NCI-H187 treated with DMSO at 0.1 percent for 48 hours (cell line): ENCODE results near the gene PCDHB5.
"Not testable (repeated sequence)": the region's sequence is repeated elsewhere in the genome, so short reads cannot be mapped to it uniquely, and the experiment has no call there.

Experiments used
- DNase-seq: peaks from one replicate; lab custom pipeline; 2025; lab: John Stamatoyannopoulos, UW

PCDHB5 gene

DNA sequence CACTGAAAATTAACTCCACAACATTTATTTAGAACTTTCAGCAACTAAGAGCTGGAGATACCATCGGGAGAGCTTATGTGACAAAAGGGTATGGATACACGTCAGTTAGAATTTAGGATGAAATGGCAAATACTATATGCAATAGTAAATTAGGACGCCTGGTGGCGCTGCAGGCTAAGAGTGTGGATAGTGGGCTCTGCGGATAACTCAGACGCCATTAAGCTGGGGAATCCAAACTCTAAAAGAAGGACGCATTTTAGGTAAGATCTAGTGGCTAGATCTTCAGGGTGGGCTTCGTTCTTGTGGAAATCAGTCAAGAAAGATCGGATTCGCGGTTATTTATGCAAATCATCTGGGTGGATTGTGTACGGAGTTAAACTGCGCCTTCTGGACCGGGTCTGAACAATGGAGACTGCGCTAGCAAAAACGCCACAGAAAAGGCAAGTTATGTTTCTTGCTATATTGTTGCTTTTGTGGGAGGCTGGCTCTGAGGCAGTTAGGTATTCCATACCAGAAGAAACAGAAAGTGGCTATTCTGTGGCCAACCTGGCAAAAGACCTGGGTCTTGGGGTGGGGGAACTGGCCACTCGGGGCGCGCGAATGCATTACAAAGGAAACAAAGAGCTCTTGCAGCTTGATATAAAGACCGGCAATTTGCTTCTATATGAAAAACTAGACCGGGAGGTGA lies at the start of gene PCDHB5:
TSS of gene PCDHB5 (plus strand) at position 177 of the 688 bp plus-strand sequence. CDS start at position 406, 229 bp downstream.
- no peak for DNase-seq

DNA sequence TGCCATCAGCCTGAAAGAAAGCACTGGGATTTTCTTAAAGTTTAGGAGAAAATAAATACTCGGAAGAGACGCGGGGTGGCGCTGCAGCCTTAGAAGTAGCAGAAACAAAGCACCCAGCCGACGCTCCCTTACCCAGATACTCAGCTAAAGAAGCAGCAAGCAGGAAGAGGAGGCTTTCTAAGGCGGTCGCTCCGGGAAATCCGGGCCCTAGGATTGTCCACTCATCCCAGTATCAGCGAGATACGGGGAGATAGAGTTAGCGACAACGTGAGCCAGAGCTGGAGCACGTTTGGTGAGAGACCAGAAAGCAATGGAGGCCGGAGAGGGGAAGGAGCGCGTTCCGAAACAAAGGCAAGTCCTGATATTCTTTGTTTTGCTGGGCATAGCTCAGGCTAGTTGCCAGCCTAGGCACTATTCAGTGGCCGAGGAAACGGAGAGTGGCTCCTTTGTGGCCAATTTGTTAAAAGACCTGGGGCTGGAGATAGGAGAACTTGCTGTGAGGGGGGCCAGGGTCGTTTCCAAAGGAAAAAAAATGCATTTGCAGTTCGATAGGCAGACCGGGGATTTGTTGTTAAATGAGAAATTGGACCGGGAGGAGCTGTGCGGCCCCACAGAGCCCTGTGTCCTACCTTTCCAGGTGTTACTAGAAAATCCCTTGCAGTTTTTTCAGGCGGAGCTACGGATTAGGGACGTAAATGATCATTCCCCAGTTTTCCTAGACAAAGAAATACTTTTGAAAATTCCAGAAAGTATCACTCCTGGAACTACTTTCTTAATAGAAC lies 40.3 kb upstream of the PCDHB5 start, which contains the start of gene PCDHB2:
TSS of gene PCDHB2 (plus strand) at position 135 of the 782 bp plus-strand sequence. CDS start at position 311, 176 bp downstream.
- no peak for DNase-seq

- DNase-seq: no peak
Measured at GRCh38 chr5:141095263-141095641, 39.8 kb upstream of the PCDHB5 start.

- not testable (repeated sequence) for DNase-seq
Measured at GRCh38 chr5:141096181-141096580, 38.8 kb upstream of the PCDHB5 start.

- not testable (repeated sequence) for DNase-seq
Measured at GRCh38 chr5:141096586-141096985, 38.4 kb upstream of the PCDHB5 start.

- no peak for DNase-seq
Measured at GRCh38 chr5:141100243-141100805, 34.7 kb upstream of the PCDHB5 start, which contains the start of gene PCDHB3. Gene PCDHB3, plus strand, starts transcription at chr5:141100473. Its CDS starts 177 bp downstream, at chr5:141100650.

DNA sequence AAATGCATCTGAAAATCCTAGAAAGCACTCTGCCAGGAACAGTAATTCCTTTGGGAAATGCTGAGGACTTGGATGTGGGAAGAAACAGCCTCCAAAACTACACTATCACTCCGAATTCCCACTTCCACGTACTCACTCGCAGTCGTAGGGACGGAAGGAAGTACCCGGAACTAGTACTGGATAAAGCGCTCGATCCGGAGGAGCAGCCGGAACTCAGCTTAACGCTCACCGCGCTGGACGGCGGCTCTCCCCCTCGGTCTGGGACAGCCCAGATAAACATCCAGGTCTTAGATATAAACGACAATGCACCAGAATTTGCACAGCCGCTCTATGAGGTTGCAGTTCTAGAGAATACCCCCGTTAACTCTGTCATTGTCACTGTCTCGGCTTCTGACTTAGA lies 33.9 kb upstream of the PCDHB5 start:
- no peak for DNase-seq

- not testable (repeated sequence) for DNase-seq
Measured at GRCh38 chr5:141102070-141102469, 32.9 kb upstream of the PCDHB5 start.

- DNase-seq: not testable (repeated sequence)
Measured at GRCh38 chr5:141102471-141102870, 32.5 kb upstream of the PCDHB5 start.

DNA sequence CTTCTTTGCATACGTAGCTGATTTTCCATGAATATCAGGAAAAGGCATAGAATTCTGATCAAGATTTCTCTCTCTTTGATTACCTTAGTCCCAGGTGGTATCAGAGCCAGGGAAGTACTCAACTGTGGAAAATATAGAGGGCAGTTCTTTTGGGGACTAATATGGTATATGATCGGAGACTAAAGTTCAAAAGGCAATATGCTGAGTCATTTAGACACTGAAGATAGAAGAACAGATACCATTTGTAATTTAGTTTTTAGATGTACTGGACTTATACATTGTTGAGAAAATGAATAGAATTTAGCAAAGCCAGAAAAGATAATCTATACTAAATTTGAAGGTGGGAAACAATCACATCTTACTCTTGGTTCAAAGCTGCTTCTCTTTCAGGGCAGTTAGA lies 29.7 kb upstream of the PCDHB5 start:
- no peak for DNase-seq

DNA sequence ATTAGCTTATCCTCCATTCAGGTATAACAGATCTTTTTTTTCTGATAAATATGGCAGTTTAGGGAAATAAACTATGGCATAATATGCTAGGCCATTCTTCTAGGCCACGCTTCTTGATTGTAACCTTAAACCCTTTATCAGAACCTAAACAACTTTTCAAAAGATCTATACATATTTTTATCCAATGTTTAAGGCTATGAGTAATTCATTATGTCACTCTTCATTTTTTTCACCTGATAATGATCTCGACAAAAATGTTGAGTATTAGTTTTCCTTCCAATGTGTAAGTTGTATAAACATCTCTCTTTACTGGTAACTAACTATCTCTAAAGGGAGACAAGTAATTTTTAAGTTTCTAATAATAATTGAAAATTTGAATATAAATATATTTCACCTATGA lies 15.8 kb upstream of the PCDHB5 start:
- no peak for DNase-seq

GRCh38 chr5:141121563-141121962 lies 13.4 kb upstream of the PCDHB5 start, which contains the start of gene PCDHB4:
Gene PCDHB4, plus strand, starts transcription at chr5:141121818. Its CDS starts 181 bp downstream, at chr5:141121999.
- DNase-seq: no peak

- DNase-seq: no peak
Measured at GRCh38 chr5:141121985-141122384, 13.0 kb upstream of the PCDHB5 start.

- DNase-seq: not testable (repeated sequence)
Measured at GRCh38 chr5:141123396-141124135, 11.4 kb upstream of the PCDHB5 start.

- DNase-seq: no peak
Measured at GRCh38 chr5:141127305-141127704, 7.7 kb upstream of the PCDHB5 start.

DNA sequence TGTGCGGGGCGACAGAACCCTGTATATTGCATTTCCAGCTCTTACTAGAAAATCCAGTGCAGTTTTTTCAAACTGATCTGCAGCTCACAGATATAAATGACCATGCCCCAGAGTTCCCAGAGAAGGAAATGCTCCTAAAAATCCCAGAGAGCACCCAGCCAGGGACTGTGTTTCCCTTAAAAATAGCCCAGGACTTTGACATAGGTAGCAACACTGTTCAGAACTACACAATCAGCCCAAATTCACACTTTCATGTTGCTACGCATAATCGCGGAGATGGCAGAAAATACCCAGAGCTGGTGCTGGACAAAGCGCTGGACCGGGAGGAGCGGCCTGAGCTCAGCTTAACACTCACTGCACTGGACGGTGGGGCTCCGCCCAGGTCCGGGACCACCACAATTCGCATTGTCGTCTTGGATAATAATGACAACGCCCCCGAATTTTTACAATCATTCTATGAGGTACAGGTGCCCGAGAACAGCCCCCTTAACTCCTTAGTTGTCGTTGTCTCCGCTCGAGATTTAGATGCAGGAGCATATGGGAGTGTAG lies 786 bp downstream of the PCDHB5 start:
- DNase-seq: no peak

DNA sequence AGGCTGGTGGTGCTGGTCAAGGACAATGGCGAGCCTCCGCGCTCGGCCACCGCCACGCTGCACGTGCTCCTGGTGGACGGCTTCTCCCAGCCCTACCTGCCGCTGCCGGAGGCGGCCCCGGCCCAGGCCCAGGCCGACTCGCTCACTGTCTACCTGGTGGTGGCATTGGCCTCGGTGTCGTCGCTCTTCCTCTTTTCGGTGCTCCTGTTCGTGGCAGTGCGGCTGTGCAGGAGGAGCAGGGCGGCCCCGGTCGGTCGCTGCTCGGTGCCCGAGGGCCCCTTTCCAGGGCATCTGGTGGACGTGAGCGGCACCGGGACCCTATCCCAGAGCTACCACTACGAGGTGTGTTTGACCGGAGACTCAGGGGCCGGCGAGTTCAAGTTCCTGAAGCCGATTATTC lies 2.3 kb downstream of the PCDHB5 start:
- DNase-seq: not testable (repeated sequence)

DNA sequence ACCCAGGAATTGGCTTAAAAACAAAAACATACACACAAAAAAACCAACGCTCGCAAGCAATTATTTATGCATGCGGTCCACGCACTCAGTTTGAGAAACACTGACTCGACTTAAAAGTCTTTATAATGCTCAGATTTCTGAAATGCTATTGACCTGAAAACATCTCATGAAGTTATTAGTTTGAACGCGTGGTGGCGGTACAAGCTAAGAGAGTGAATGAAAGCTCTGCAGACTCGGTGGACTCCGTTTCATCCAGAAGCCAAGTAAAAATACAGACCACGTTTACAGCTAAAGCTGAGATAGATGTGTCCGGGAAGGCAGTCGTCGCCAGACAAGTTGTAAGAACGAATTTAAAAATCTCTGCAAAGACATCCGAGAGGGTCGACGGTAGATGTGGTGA lies 14.8 kb downstream of the PCDHB5 start, which contains the start of gene PCDHB6:
TSS of gene PCDHB6 (plus strand) at position 246 of the 400 bp plus-strand sequence. CDS start 201 bp downstream, outside the sequence.
- no peak for DNase-seq

- no peak for DNase-seq
Measured at GRCh38 chr5:141150224-141150992, 15.4 kb downstream of the PCDHB5 start.

DNA sequence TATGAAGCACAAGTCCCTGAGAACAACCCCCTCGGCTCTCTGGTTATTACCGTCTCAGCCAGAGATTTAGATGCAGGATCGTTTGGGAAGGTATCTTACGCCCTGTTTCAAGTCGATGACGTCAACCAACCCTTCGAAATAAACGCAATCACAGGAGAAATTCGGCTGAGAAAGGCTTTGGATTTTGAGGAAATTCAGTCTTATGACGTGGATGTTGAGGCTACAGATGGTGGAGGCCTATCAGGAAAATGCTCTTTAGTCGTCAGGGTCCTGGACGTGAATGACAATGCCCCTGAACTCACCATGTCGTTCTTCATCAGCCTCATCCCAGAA lies 16.0 kb downstream of the PCDHB5 start:
- no peak for DNase-seq

GRCh38 chr5:141151632-141152031 lies 16.6 kb downstream of the PCDHB5 start:
- not testable (repeated sequence) for DNase-seq
